Suprapubic skin (tissue), 3 donors: ENCODE data around the gene FUCA2.

Source experiments
- CTCF ChIP-seq, 2 donors: fragments of 200-600 bp in 1 of 2; fragments of 450-650 bp in 1 of 2; sonication (generic) in 1 of 2; IDR thresholded peaks; one replicate each; pipeline ENCODE4 v1.5.1; 2016 to 2019; ENCODE audit warnings: antibody characterized with exemption in 2 of 2, mild to moderate bottlenecking in 1 of 2, moderate library complexity in 1 of 2
- POLR2A ChIP-seq, 2 donors: fragments of 450-650 bp; IDR thresholded peaks; one replicate each; pipeline ENCODE4 v1.6.1; 2017; ENCODE audit warnings: antibody characterized with exemption in 2 of 2, mild to moderate bottlenecking in 2 of 2, moderate library complexity in 2 of 2

GRCh38 chr6:143490775-143491174, 20.7 kb downstream of the FUCA2 start:
- TF ChIP-seq POLR2A (IDR thresholded peaks at IDR 0.05) (no peak), CTCF (IDR thresholded peaks at IDR 0.05) (no peak)
